ENCODE results near the gene LGALS7.
A peak's percentile ranks its signal among the peaks of the same experiment; 100 is the strongest.
"Not testable (repeated sequence)": the region's sequence is repeated elsewhere in the genome, so short reads cannot be mapped to it uniquely, and the experiment has no call there.

LGALS7 gene

DNA sequence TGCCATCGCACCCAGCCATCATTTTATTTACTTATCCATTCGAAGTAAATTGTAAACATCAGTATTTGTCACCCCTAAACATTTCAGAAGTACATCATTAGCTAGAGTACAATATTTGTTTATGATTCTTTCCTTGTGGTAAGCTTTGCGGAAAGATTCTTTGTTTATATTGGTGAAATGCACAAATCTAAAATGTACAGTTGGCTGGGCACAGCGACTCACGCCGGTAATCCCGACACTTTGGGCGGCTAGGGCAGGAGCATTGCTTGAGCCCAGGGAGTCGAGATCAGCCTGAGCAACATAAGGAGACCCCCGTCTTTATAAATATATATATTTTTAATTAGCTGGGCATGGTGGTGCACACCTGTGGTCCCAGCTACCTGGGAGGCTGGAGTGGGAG, 25.8 kb upstream of the LGALS7 start:
- no peak for DNase-seq

DNA sequence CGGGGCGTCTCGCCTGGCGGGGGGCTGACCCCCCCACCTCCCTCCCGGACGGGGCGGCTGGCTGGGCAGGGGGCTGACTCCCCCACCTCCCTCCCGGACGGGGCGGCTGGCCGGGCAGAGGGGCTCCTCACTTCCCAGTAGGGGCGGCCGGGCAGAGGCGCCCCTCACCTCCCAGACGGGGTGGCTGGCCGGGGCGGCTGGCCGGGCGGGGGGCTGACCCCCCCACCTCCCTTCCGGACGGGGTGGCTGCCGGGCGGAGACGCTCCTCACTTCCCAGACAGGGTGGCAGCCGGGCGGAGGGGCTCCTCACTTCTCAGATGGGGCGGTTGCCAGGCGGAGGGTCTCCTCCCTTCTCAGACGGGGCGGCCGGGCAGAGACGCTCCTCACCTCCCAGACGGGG, 24.5 kb upstream of the LGALS7 start:
- DNase-seq: not testable (repeated sequence)

DNA sequence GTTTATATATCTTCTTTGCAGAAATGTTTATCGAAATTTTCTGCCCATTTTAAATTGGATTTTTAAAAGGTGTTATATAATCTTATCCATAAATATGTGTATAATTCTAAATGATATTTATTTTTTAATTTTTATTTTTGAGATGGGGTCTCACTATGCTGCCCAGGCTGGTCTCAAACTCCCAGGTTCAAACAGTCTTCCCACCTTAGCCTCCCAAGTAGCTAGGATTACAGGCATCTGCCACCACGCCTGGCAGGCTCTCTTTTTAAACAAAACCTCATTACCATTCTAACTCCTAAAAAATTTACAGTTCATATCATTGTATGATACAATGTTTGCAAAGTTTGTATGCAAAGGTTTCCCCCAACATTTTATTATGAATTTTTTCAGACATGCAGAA, 22.8 kb upstream of the LGALS7 start:
- no peak for DNase-seq

DNA sequence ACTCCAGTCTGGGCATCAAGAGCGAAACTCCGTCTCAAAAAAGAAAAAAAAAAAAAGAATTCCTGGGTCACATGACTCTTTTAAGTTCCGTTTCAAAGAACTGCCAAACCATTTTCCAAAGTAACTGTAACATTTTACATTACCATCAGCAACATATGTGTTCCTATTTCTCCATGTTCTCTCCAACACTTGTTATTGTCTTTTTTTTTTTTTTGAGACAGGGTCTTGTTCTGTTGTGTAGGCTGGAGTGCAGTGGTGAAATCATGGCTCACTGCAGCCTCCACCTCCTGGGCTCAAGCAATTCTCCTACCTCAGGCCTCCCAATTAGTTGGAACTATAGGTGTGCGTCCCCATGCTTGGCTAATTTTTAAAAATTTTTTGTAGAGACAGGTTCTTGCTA, 22.2 kb upstream of the LGALS7 start:
- DNase-seq: no peak

DNA sequence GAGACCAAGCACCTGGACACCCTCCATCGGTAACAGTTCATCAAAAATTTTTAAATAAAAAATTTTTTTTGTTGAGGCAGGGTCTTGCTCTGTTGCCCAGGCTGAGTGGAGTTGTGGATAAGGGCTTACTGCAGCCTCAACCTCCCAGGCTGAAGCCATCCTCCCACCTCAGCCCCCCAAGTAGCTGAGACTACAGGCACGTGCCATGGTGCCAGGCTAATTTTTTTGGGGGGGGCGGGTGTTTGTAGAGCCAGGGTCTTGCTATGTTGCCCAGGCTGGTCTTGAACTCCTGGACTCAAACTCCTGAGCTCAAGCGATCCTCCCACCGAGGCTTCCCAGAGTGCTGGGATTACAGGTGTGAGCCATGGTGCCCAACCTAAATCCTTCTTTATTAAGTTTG, 20.4 kb upstream of the LGALS7 start:
- no peak for DNase-seq

DNA sequence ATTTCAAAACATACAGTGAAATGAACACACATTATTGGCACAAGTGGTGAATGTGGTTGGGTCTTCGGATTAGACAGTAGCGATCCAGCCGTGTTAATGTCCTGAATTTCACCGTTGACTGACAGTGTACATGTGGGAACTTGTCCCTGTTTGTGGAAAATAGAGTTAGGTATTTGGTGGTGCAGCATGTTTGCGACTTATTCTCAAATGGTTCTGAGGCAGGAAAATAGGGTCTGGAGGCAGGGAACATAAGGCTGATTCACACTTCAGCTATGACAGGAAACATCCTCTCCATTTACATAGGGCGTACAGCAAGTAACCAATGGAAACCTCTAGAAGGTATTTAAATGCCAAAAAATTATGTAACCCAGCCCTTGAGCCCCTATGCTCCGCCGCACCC, 19.9 kb upstream of the LGALS7 start:
- DNase-seq: no peak

DNA sequence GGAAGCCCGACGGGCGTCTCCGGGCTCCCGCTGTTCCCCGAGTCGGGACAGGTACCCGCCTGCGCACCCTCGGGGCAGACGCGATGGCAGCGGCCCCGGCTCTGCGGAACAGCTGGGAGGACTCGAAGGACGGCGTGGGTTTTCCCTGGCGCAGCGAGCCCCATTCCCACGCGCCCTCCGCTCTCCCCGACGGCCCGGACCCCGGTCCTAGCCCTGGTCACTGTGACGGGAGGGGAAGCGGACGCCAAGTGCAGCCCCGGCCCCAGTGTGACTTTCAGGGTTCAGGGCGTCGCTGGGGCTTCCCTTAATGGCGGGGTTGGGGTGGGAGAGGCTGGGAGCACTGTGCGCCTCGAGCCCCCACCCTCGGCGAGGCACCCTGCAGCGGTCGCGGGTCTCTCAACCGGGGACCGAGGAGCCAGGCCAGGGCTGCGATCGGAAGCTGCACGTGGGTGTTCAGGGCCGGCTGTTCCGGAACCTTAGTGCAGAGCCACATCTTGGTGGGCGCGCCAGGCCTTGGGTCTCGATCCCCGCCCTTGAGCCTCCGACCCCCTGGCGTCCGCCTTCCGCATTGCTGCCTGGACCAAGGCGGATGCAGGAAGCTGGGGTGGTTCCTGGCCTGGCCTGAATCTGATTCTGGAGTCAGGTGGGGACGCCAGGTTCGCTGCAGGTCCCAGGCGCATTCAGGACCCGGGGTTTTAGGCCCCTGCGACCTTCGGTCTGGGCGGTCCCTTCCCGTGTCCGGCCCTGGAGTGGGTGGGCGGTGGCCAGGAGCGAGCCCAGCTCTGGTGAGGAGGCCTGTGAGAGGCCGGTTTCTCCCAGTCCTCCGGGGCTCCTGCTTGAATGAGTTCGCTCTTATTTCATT, 19.2 kb upstream of the LGALS7 start:
- DNase-seq: peak; percentile 72

DNA sequence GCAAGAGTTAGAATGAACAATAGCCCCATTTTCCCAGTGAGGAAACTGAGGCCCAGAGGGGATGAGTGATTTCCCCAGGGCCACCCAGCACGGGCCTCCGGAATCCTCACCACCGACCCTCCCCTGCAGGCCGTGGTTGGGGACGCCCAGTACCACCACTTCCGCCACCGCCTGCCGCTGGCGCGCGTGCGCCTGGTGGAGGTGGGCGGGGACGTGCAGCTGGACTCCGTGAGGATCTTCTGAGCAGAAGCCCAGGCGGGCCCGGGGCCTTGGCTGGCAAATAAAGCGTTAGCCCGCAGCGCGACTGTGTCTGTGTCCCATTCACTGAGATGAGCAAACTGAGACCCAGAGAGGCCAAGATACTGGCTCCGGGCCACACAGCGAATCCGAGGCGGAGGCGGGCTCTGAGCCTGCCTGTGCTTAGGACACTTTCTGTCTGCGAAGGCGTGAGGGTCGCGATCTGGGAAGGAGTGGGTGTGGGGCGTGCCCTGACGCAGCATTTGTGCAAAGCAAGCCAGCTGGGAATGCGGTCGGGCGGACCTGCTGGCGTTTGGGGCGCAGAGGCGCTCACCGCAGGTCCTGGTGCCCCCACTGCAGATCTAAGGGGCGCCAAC, 18.2 kb upstream of the LGALS7 start:
- not testable (repeated sequence) for DNase-seq

DNA sequence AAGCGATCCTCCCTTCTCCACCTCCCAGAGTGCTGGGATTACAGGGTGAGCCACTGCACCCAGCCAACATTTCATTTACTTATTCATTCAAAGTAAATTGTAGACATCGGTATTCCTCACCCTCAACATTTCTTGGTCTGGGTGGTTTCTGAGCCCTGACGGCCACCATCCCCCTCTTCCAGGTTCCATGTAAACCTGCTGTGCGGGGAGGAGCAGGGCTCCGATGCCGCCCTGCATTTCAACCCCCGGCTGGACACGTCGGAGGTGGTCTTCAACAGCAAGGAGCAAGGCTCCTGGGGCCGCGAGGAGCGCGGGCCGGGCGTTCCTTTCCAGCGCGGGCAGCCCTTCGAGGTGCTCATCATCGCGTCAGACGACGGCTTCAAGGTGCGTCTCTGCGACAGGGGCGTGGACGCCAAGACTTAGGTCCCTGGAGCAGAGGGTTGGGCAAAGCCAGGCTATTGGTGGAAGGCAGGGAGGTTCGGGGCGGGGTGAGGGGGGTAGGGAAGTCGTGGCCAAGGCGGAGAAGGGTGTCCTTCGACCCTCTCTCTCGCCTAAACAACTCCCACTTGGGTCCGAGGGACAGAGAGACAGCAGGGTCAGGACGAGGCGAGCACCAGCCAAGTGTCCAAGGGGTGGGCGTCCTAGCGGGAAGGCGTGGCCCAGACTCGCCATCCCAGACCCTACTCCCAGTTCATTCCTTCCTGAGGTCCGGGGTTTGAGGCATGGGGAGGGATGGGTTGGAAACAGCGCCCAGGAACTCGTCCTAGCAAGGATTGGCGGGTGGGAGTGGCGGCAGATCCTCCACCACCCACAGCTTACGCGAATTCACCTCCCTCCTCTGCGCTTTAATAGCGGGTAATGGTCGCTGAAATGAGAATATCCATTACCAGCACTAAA, 17.4 kb upstream of the LGALS7 start:
- DNase-seq: not testable (repeated sequence)

DNA sequence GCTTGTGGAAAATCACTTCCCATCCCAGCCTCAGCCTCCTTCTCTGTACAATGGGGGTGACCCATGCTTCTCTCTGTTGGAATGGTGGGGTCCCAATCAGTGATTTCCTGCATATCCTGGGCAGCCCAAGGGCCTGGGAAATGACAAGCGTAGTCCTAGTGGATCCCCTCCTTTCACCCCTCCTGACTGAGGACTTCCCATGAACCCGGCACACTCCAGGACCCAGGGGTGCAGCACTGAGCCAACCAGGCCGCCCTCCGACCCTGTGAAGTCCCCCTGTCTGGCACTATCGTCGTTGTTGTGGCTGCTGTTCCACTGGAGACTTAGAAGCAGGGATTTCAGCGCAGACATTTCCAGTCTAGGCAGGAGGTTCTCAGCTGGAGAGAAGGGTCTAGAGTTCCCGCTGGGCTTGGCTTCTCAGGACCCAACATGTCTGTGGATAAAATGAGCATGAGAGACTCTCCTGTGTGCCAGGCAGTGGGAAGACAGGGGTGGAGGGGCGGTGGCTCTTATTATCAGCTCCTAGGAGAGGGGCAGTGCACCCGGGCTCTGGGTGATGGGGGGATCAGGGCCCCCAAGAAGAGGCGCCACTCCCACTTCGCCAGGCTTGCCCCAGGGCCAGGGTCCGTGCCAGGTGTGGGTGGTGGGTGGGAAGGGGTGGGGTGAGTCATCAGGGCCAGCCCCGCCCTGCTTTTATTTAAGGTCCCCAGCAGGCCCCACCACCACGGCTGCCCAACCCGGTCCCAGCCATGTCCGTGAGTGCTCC, 15.3 kb upstream of the LGALS7 start, which contains the start of gene LGALS7B:
TSS of gene LGALS7B (plus strand) at position 723 of the 766 bp plus-strand sequence. CDS start at position 750, 27 bp downstream.
- DNase-seq: no peak

DNA sequence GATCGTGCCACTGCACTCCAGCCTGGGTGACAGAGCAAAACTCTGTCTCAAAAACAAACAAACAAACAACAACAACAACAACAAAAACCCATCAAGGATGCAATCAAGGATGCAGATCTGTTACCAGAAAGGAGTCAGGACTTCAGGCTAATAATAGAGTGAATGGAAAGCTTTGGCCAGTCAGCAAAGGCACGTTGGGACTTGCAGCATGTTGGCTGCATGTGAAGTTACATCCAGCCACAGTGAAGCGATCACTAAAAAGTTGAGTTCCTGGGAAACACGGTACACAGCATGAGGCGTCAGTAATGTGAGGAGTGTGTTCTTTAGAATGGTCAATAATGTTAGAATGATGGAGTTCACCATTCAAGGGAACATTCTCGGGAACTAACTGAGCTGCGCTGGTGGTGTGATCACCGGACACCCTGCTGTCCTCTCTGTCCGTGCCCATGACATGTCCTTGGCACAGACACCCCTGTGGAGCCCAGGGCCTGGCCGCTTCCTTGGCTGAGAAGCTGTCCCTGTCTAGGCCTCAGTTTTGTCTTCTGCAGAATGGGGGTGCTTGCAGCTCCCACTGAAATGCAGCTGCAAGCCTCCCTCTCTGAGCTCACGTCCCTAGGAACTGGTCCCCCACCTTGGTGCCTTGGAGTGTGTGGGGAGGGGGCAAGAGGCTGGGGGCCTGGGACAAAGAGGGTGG, 13.4 kb upstream of the LGALS7 start:
- DNase-seq: no peak

DNA sequence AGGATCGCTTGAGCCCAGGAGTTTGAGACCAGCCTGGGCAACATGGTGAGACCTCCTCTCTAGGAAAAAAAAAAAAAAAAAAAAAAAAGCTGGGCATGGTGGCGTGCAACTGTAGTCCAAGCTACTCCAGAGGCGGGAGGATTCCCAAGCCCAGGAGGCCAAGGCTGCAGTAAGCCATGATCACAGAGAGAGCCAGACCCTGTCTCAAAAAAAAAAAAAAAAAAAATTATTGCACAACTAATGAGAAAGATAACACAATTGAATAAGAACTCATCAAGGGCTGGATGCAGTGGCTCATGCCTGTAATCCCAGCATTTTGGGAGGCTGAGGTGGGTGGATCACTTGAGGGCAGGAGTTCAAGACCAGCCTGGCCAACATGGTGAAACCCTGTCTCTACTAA, 12.7 kb upstream of the LGALS7 start:
- DNase-seq: not testable (repeated sequence)

DNA sequence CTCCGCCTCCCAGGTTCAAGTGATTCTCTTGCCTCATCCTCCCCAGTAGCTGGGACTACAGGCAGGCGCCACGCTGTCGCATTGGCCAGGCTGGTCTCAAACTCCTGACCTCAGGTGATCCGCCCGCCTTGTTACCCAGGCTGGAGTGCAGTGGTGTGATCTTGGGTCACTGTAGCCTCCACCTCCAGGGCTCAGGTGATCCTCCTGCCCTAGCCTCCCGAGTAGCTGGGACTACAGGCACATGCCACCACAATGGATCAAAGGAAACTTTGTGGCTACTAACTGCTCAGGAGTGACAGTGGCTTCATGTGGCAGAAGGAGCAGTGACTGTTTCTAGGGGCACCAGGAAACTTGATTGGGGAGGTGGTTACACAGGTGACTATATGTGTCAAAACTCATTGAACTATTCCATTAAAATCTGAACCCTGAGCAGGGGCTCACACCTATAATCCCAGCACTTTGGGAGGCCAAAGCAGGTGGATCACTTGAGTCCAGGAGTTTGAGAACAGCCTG, 11.9 kb upstream of the LGALS7 start:
- DNase-seq: no peak

DNA sequence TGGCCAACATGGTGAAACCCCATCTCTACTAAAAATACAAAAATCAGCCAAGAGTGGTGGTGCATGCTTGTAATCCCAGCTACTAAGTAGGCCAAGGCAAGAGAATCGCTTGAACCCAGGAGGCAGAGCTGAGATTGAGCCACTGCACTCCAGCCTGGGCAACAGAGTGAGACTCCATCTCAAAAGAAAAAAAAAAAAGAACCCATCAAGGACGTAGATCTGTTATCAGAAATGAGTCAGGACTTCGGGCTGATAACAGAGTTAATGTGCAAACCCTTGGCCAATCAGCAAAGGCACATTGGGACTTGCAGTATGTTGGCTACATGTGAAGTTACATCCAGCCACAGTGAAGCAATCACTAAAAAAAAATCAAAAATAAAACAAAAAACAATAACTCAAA, 10.9 kb upstream of the LGALS7 start:
- DNase-seq: no peak

DNA sequence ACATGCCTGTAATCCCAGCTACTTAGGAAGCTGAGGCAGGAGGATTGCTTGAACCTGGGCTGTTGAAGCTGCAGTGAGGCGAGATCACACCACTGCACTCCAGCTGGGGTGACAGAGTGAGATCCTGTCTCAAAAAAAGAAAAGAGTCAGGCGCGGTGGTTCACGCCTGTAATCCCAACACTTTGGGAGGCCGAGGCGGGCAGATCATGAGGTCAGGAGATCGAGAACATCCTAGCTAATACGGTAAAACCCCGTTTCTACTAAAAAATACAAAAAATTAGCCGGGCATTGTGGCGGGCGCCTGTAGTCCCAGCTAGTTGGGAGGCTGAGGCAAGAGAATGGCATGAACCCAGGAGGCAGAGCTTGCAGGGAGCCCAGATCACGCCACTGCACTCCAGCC, 8.9 kb upstream of the LGALS7 start:
- DNase-seq: not testable (repeated sequence)

DNA sequence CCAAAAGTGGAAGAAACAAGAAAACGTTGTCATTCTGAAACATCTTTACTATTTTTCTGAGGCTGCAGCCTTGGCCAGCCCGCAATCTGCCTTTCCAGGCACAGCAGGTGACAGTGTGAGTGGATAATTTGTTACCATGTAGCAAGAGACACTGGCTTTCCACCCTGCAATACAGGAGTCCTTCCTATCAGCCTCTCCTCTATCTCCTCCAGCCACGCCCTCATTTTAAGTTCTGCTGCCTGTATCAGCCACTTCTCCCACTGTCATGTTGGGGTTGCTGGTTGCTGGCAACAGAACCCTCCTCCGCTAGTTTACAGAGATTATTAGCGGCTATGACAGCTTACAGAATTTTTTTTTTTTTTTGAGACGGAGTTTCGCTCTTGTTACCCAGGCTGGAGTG, 7.7 kb upstream of the LGALS7 start:
- no peak for DNase-seq

DNA sequence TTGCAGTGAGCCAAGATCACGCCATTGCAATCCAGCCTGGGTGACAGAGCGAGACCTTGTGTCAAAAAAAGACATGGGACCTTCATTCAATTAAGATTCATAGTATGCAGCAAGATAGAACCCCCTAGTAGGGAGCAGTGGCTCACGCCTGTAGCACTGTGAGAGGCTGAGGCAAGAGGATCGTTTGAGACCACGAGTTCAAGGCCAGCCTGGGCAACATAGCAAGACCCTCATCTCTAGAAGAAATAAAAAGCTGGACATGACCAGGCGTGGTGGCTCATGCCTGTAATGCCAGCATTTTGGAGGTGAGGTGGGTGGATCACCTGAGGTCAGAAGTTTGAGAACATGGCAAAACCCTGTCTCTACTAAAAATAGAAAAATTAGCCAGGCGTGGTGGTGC, 7.1 kb upstream of the LGALS7 start:
- no peak for DNase-seq

DNA sequence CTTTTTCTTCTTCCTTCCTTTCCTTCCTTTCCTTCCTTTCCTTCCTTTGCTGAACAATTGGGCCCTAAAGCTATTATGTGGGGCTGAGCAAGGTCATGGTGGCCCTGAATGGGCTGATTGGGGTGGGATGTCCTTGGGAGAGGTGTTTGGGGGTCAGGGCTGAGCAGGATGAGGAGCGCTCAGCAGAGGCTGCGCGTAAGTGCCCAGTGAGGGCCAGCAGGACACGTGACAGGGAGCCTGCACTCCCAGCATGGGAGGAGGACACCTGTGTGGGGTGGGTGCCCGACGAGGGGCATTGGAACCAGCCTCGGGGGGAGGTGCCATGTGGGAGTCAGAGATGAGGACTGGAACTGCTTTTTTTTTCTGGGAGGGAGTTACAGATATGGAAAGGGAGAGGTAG, 5.4 kb upstream of the LGALS7 start:
- no peak for DNase-seq

DNA sequence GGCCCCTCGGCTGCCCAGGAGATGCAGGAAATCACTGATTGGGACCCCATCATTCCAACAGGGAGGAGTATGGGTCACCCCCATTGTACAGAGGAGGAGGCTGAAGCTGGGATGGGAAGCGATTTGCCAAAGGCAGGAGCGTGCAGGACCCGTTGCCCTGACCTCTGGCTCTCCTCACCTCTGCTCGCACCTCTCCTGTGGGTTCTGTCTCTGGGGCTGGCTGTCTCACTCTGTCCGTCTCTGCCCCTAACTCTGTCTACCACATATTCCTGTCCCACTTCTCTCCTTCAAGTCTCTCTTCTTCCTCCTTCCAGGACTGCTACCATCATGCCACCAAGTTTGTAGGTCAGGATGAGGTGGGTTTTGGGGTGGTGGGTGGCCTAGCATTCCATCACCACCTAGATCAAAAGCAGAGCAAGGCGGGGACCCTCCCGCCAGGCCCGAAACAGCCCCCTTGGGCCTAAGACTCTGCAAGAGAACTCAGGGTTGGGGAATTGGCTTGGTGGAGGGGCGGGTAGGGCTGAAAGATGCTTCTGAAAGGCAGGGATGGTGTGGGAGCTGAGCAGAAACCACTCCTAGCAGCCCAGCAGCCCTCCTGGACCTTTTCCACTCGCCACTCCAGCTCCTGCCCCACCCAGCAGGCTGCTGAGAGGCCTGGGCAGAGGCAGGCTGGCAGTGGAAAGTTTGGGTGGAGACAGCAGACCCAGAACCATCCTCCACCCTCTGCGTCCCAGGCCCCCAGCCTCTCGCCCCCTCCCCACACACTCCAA, 1.0 kb upstream of the LGALS7 start:
- DNase-seq: no peak

DNA sequence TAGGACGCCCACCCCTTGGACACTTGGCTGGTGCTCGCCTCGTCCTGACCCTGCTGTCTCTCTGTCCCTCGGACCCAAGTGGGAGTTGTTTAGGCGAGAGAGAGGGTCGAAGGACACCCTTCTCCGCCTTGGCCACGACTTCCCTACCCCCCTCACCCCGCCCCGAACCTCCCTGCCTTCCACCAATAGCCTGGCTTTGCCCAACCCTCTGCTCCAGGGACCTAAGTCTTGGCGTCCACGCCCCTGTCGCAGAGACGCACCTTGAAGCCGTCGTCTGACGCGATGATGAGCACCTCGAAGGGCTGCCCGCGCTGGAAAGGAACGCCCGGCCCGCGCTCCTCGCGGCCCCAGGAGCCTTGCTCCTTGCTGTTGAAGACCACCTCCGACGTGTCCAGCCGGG, 1.7 kb downstream of the LGALS7 start:
- DNase-seq: not testable (repeated sequence)

DNA sequence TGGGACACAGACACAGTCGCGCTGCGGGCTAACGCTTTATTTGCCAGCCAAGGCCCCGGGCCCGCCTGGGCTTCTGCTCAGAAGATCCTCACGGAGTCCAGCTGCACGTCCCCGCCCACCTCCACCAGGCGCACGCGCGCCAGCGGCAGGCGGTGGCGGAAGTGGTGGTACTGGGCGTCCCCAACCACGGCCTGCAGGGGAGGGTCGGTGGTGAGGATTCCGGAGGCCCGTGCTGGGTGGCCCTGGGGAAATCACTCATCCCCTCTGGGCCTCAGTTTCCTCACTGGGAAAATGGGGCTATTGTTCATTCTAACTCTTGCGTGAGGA, 2.4 kb downstream of the LGALS7 start:
- DNase-seq: not testable (repeated sequence)
